Keratinocyte (primary cell): ENCODE results near the gene MAP7D3.

Experiments
- EZH2 ChIP-seq: IDR thresholded peaks from one replicate; pipeline ENCODE4 v1.6.1; 2012; ENCODE audit warnings: inconsistent platforms, mild to moderate bottlenecking, low read length, moderate library complexity
- TF ChIP-seq, protein P1 (sequence below), 3 experiments: IDR thresholded peaks in 1 of 3; conservative IDR thresholded peaks in 1 of 3; optimal IDR thresholded peaks in 1 of 3; 2 replicates in 2 of 3; 3 replicates in 1 of 3; pipeline versions ENCODE3 to v1.5.1; 2011; ENCODE audit warnings: low read length in 3 of 3, mild to moderate bottlenecking in 3 of 3, moderate library complexity in 2 of 3, control low read depth in 1 of 3, inconsistent platforms in 1 of 3; ENCODE audit not compliant: insufficient read depth in 2 of 3; ENCODE audit errors: extremely low read depth in 1 of 3

GRCh38 chrX:136206916-136207315 lies 44.3 kb downstream of the MAP7D3 start:
- TF ChIP-seq, protein P1, sequence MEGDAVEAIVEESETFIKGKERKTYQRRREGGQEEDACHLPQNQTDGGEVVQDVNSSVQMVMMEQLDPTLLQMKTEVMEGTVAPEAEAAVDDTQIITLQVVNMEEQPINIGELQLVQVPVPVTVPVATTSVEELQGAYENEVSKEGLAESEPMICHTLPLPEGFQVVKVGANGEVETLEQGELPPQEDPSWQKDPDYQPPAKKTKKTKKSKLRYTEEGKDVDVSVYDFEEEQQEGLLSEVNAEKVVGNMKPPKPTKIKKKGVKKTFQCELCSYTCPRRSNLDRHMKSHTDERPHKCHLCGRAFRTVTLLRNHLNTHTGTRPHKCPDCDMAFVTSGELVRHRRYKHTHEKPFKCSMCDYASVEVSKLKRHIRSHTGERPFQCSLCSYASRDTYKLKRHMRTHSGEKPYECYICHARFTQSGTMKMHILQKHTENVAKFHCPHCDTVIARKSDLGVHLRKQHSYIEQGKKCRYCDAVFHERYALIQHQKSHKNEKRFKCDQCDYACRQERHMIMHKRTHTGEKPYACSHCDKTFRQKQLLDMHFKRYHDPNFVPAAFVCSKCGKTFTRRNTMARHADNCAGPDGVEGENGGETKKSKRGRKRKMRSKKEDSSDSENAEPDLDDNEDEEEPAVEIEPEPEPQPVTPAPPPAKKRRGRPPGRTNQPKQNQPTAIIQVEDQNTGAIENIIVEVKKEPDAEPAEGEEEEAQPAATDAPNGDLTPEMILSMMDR (optimal IDR thresholded peaks at IDR 0.05 in 1 of 3, IDR thresholded peaks at IDR 0.05 in 1 of 3, conservative IDR thresholded peaks at IDR 0.05 in 1 of 3; ENCODE audit: extremely low read depth in 1 of 3, insufficient read depth in 2 of 3, low read length in 3 of 3), result no peak
- no peak for TF ChIP-seq EZH2
